ENCODE results near the gene LRRC45.

The LRRC45 gene

DNA sequence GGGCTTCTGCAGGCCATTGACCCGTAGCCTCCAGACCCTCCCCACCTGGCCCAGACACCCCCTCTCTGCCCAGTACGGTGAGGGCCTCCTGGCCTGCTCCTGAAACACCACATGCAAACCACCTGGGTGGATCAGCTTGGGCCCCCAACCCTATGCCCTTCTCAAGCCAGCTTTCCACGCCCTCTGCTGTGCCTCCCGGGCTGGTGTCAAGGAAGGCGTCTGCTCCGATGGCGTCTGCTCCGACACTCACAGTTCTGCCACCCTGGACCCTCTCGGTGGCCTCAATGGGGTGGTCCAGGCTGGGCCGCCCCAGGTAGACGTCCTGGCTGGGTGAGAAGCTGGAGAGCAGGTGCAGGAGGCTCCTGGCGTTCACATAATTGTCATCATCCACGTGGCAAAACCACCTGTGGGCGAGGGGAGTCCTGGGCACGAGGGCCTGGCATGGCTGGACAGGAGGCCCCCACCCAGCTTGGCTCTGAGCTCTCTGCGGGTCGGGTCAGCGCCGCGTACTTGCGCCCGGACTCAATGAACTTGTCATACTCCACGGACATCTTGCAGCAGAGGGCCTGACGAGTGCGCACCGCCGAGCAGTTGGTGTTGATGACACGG lies 27.2 kb downstream of the LRRC45 start:
- DNase-seq (ENCODE audit: low read depth in 2 of 3, low spot score in 1 of 3) = no peak

DNA sequence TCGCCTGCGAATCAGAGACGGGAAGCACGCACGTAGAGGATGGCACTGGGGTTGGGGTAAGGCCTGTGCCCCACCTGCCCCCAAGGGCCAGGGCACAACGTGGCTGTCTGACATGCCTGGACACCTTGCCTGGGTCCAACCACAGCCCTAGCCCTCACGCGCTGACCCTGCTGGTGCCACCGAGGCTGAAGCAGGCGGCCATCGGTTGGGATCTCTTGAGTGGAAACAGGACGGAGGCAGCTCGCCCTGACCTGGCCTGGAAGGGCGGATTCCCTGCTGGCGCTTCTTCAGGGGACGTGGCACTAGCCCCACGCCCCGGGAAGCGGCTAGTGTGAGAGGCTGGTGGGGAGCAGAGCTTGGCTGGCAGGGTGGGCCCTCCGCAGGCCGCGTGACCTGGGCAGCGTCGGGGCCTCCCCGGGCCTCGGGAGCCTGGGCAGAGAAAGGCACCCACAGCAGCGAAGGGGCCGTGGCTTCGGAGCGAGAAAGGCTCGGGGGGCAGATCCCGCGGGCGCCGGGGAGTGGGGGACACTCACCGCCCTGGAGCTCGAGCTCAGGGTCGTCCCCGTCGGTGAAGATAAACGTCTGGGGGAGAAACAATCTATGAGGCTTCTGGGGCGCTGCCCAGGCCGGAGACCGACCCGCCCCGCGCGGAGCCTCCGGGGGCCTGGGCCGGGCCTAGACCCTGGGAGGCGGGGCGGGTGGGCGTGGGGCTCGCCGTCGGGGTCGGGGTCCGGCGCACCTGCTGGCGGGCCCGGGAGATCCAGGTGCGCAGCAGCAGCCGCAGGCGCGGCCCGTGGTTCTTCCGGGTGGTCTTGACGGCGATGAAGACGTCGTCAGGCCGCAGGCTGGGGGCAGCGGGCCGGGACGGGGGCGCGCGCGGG lies 27.9 kb downstream of the LRRC45 start:
- DNase-seq (ENCODE audit: low read depth in 2 of 3, low spot score in 1 of 3) = no peak

DNA sequence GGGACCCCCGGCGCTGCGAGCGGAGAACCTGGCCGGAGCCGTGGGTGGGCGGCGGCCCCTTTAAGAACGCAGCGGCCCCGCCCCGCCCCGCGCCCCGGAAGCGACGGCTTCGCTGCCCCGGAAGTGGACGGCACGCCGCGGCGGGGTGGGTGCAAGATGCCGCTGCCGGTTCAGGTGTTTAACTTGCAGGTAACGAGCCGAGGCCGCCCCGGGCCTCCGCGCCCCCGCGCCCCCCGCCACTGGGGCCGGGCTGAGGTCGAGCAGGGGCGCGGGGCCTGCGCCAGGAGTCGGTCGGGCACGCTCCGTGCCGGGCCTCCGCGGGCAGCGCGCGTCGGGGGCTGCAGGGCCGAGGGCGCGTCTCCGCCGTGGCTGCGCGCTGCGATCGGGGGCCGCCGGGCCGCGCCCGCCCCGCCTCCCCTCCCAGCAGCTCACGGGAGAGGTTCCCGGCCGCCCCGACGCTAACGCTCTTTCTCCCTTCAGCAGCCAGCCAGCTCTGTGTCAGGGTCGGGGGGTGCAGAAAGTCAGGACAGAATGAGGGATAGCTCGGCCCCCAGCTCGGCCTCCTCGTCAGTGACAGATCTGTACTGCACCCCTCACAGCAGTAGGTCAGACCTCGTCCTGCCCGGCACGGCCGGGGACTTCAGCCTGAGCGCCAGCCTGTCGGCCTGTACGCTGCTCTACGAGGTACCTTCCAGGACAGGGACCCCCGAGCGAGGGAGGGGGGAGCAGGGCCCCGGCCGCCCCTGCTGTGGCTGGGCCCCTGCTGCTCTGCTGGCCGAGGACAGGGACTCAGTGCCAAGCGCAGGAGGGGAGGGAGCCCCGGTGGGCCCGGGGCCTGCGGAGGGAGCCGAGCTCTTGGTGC lies 28.9 kb downstream of the LRRC45 start, which contains the start of the genes GPS1 and RFNG:
GPS1 (plus strand) TSS at position 123 of the 862 bp plus-strand sequence; CDS start at position 157, 34 bp downstream.
RFNG (minus strand) TSS at position 36 of the 862 bp plus-strand sequence. CDS start 45 bp downstream, outside the sequence.
- peak; percentile 53 to 81 (median 67) for DNase-seq (ENCODE audit: low read depth in 2 of 3, low spot score in 1 of 3)

DNA sequence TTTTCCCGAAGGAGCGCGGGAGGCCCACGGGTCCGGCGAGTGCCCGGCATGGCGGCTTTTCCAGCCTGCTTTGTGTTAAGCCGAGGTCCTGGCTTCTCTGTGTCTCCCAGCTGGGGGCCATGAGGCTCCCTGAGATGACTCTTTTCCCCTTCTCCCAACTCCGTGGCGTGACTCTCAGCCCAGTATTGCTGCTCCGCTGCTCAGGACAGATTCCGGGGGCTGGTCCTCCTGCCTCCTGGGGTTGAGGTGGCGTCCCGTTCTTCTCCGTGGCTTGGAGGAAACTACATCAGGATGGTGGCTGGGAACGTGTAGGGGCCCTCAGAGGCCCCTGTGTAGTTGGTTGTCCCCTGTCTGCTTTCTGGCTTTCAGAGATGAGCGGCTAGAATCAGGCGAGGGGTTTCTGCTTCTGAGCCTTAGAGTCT lies 29.5 kb downstream of the LRRC45 start:
- no peak for DNase-seq (ENCODE audit: low read depth in 2 of 3, low spot score in 1 of 3)

DNA sequence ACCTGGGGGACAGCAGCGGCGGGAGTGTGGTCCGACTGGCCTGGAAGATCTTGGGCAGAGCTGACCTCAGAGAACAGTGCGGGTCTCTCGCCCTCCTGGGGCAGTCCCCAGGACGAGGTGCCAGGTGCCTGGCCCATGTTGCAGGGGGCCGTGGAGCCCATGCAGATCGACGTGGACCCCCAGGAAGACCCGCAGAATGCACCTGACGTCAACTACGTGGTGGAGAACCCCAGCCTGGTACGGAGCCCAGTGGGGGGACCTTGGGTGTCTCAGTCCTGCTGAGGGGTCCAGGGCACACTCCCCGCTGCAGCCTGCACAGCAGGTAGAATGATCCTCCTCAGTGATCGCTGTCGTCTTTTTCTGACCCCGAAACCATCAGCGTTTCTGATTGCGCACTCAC lies 30.0 kb downstream of the LRRC45 start:
- DNase-seq (ENCODE audit: low read depth in 2 of 3, low spot score in 1 of 3) = no peak

DNA sequence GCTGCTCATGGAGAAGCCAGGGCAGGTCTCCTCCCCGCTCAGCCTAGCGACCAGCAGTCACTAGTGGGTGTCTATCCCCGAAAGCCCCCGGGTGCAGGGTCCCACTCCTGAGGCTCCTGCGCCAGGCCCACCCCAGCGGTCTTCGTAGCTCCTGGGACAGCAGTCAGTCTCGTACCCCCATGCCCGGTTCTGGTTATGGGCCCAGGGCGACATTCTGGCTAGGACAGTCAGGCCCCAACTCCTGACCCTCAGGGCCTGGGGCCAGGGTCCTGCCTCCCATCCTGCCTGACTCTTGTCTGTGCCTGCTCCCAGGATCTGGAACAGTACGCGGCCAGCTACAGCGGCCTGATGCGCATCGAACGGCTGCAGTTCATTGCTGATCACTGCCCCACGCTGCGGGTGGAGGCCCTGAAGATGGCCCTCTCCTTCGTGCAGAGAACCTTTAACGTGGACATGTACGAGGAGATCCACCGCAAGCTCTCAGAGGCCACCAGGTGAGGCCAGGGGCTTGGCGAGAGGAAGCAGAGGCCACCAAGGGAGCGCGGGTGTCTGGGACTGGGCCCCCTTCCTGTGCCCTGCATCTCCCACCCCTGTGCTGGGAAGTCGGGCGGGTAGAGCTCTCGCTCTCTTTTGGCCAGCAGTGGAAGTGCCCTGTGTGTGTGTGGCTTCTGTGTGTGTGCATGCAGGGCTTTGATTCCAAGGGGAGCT lies 30.6 kb downstream of the LRRC45 start:
- no peak for DNase-seq (ENCODE audit: low read depth in 2 of 3, low spot score in 1 of 3)

DNA sequence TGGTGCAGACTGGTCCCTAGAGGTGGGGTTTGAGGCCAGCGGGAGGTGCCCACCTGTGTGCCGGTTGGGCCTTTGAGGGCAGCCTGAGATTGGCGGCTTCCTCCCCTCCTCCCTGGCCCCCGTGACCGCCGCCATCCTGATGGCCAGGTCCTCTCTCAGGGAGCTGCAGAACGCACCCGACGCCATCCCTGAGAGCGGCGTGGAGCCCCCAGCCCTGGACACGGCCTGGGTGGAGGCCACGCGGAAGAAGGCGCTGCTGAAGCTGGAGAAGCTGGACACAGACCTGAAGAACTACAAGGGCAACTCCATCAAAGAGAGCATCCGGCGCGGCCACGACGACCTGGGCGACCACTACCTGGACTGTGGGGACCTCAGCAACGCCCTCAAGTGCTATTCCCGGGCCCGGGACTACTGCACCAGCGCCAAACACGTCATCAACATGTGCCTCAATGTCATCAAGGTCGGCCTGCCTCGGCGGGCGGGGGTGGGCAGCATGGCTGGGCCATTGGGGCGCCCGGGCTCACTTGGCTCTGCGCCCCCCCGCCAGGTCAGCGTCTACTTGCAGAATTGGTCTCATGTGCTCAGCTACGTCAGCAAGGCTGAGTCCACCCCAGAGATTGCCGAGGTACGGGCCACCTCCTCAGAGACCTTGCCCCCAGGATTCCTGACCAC lies 31.4 kb downstream of the LRRC45 start:
- no peak for DNase-seq (ENCODE audit: low read depth in 2 of 3, low spot score in 1 of 3)

DNA sequence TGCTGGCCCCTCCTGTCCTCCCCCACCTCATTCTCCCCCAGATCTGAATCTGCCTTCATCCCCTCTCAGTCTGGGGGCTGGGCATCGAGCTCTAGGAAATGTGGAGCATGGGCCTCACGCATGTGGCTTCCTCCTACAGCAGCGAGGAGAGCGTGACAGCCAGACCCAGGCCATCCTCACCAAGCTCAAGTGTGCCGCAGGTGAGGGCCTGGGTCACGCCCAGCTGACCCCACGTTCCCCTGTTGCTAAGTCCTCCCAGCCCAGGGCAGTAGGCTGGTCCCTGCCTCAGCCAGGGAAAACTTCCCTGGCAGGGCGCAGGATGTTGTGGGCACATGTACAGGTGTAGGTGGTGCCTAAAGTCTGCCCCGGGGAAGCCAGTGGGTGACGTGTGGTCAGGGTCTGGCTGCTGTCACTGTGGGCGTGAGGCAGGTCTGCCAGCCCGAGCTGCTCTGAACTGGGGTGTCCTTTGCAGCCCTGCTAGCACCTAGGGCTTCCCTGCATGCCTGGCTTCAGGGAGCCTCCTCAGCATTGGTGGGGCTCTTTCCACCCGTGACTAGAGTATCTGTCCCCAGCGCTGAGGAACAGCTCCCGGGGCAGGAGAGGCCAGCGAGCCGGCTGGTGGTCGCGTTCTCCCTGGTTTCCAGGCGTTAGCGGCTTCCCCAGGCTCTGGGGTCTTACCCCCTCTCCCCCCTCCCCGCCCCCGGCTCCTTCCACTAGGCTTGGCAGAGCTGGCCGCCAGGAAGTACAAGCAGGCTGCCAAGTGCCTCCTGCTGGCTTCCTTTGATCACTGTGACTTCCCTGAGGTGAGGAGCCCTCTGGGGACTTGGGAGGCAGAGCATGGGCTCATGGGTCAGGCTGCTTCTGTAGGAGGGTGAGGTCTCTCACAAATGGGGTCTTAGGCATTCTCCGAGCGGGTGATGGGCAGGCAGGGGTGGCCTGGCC lies 32.2 kb downstream of the LRRC45 start:
- DNase-seq (ENCODE audit: low read depth in 2 of 3, low spot score in 1 of 3) = no peak

DNA sequence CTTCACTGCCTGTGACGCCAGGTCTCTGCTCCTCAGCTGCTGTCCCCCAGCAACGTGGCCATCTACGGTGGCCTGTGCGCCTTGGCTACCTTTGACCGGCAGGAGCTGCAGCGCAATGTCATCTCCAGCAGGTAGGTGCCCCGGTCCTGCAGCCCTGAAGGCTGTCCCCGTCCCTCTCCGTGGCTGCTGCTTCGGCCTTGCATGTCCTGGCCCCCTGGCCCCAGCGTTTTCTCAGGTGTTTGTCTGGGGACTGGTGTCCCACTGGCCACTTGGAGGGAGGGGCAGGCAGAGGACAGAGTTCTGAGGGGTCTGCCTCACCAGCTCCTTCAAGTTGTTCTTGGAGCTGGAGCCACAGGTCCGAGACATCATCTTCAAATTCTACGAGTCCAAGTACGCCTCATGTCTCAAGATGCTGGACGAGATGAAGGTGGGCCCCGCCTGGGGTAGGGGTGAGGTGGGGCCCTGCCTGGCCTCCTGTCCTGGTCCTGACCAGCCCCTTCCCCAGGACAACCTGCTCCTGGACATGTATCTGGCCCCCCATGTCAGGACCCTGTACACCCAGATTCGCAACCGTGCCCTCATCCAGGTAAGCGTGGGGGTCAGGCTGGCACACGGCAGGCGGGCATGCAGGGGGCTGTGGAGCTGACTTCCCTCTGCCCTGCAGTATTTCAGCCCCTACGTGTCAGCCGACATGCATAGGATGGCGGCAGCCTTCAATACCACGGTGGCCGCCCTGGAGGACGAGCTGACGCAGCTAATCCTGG lies 33.0 kb downstream of the LRRC45 start:
- no peak for DNase-seq (ENCODE audit: low read depth in 2 of 3, low spot score in 1 of 3)

DNA sequence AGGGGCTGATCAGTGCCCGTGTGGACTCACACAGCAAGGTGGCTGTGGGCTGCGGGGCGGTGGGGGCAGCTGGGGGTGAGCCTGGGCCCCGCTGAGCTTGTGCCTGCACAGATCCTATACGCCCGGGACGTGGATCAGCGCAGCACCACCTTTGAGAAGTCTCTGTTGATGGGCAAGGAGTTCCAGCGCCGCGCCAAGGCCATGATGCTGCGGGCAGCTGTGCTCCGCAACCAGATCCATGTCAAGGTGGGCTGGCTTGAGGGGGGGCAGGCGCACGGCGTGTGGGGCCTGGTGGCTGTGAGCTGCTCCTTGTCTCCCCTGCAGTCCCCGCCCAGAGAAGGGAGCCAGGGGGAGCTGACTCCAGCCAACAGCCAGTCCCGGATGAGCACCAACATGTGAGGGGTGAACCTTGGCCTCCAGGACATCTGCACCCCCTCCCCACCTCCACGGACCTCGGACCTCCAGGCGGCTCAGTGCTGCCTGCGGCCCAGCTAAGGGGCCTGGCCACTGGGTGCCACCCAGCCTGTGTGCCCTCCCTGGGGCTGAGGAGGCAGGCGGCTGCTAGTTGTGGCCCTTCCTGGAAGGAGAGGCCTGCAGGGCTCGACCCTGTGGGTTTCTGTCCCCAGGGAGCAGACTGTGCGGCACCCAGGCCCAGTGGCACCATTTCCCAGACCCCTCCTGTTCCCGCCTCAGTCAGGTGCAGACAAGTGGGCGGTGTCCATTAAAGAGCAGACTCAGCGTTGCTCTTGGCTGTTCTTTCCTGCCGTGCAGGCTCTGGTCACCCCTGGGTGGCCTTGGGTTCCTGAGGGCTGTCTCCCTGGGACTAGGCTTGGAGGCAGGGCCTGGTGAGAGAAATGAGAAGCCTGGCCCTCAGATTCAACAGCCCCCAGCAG lies 33.9 kb downstream of the LRRC45 start:
- no peak for DNase-seq (ENCODE audit: low read depth in 2 of 3, low spot score in 1 of 3)

DNA sequence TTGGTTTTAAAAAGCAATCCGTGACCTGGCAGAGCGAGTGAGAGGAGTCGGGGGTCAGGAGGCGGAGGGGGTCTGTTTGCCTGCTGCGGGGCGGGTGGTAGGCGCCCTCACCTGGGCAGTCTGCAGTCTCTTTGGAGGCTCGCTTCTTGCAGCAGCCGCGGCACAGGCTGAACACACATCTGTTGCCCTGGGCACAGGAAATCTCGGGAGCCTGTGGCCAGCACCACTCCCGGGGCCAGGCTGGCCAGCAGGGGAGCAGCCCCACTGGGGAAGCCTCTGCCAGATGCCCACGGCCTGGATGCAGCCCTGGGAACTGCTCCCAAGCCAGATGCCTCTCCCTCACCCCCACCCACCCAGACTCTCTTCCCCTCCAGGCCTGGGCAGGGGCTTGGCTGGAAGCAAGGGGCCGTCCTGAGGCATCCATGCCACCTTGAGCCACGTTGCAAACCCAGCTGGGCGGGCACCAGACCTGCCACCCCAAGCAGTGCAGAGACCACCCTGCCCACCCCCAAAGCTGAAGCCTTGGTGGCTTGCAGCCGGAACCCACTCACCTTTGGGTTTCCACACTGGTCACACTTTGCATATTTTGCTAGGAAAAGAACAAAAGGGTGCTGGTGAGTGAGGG lies 35.2 kb downstream of the LRRC45 start:
- no peak for DNase-seq (ENCODE audit: low read depth in 2 of 3, low spot score in 1 of 3)

DNA sequence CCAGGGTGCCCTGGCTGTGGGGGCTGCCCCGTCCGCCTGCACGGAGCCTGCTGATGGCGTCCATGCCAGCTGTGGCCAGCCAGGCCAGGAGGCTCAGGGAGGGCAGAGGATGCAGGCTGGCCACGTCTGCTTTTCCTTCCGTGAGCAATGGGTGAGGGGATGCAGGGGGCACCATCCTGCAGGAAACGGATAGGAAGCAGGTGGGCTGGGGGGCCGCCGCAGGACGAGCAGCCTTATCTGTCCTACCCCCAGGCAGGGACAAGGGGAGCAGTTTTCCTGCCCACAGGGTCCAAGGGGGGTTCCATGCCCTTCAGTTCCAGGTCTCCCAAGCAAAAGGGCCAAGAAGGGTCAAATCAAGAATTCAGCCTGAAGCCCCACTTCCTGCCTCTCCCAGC lies 35.7 kb downstream of the LRRC45 start:
- no peak for DNase-seq (ENCODE audit: low read depth in 2 of 3, low spot score in 1 of 3)

DNA sequence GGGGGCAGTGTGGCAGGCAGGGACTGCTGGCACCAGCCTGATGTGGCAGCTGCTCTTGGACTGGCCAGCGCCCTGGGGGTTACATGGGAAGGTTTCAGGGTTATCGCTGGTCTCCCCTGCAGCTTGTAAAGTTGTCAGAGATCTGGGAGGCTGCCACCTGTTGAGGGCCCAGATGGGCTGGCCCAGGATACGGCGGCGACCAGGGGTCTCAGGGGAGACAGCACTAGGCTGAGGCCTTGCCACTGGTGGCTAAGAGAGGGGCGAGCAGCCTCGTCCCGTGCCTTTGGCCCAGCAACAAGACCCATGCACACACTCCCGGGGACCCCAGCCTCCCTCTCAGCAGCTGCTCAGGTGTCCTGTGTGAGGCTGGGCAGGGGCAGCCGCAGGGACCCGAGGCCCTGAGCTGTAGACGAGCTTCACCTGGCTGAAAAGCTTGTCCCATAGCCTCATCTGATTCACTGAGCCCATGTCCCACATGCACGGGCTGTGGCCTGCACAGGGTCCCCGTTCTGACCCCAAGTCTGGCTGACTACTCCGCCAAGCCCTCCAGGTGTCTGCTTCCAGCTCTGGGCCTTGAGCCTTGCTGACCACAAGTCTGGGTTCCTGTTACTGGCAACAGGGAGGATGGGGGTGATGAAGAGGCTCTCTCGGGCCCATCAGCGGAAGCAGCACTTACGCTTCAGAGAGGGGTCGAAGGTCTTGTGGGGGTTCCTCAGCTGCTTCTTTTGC lies 36.3 kb downstream of the LRRC45 start:
- no peak for DNase-seq (ENCODE audit: low read depth in 2 of 3, low spot score in 1 of 3)

DNA sequence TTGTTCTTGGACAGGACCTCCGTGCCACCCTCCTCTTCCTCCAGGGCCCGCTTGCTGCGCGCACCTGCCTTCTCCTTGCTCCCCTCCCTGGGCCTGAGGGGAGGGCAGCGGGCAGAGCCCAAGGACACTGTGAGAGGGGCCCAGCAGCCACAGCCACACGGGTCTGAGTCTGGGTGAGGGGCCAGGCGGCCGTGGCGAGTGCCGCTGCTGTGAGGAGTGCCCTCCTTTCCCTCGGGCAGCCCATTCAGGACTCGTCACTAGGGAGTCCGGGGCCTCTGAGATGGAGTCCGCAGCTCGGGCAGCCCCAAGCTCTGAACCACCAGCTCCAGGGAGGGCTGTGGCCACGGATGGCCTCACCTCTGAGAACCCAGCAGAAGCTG lies 36.9 kb downstream of the LRRC45 start:
- no peak for DNase-seq (ENCODE audit: low read depth in 2 of 3, low spot score in 1 of 3)

DNA sequence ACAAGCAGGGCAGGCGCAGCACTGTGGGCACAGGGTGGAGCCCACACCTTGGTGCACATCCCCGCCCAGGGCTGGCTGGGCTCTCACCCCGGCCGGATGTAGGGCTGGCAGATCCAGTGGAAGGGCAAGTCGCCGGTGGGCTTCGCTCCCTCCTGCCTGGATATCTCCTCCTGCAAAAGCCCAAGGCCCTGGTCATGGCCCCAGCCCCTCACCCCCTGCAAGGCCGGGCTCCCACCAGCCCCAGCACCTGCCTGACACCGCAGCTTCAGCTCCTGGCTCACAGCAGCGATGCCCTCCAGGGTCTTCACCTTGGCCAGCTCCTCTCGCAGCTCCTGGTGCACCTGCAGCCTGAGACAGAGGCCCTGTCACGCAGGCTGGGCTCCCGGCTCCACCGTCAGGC lies 37.5 kb downstream of the LRRC45 start:
- no peak for DNase-seq (ENCODE audit: low read depth in 2 of 3, low spot score in 1 of 3)
